Activated CD4-positive, CD25-positive, alpha-beta regulatory T cell treated with anti-CD3 and anti-CD28 coated beads, Interleukin-2, amount 50 U/mL, for 72 hours (primary cell): ENCODE measurements around the gene CGB5.
"Not testable (repeated sequence)": the region's sequence is repeated elsewhere in the genome, so short reads cannot be mapped to it uniquely, and the experiment has no call there.

Source experiments
- DNase-seq: peaks from one replicate; pipeline ENCODE4 v3.0.0; 2021

The CGB5 gene

GRCh38 chr19:49043548-49043947, at the start of gene CGB5:
Gene CGB5 (plus strand): TSS chr19:49043848. CDS start chr19:49044210, 362 bp downstream.
- not testable (repeated sequence) for DNase-seq

- no peak for DNase-seq
These were observed 49.6 kb upstream of the CGB5 start for GRCh38 chr19:48994035-48994386.

- peak; percentile 53 for DNase-seq
These were observed 45.7 kb upstream of the CGB5 start for GRCh38 chr19:48997972-48998371.

GRCh38 chr19:48999481-49000325, 43.9 kb upstream of the CGB5 start:
- DNase-seq, result peak; percentile 63

- DNase-seq, result no peak
These were observed 39.5 kb upstream of the CGB5 start for GRCh38 chr19:49004133-49004532.

- DNase-seq, result no peak
These were observed 38.6 kb upstream of the CGB5 start for GRCh38 chr19:49004964-49005614.

- DNase-seq, result no peak
These were observed 36.7 kb upstream of the CGB5 start for GRCh38 chr19:49006905-49007304.

- no peak for DNase-seq
These were observed 33.8 kb upstream of the CGB5 start for GRCh38 chr19:49009828-49010227.

- DNase-seq, result no peak
These were observed 33.2 kb upstream of the CGB5 start for GRCh38 chr19:49010453-49010852.

- DNase-seq, result no peak
These were observed 32.5 kb upstream of the CGB5 start for GRCh38 chr19:49011194-49011593.

GRCh38 chr19:49014123-49014869, 29.4 kb upstream of the CGB5 start:
- no peak for DNase-seq

- DNase-seq, result no peak
These were observed 28.8 kb upstream of the CGB5 start for GRCh38 chr19:49014870-49015255.

GRCh38 chr19:49016067-49016839, 27.4 kb upstream of the CGB5 start:
- DNase-seq, result no peak

- DNase-seq, result no peak
These were observed 26.5 kb upstream of the CGB5 start, which contains the start of gene LHB for GRCh38 chr19:49017041-49017665. Gene LHB (minus strand): TSS chr19:49017091. CDS start chr19:49017081, 10 bp downstream.

- DNase-seq, result peak; percentile 60
These were observed 25.8 kb upstream of the CGB5 start for GRCh38 chr19:49017666-49018351.

GRCh38 chr19:49018388-49019241, 25.0 kb upstream of the CGB5 start:
- DNase-seq, result not testable (repeated sequence)

- peak; percentile 66 for DNase-seq
These were observed 24.3 kb upstream of the CGB5 start for GRCh38 chr19:49019242-49019932.

GRCh38 chr19:49020342-49020741, 23.3 kb upstream of the CGB5 start:
- no peak for DNase-seq

GRCh38 chr19:49020931-49021895, 22.4 kb upstream of the CGB5 start:
- DNase-seq, result no peak
